ENCODE data around the gene PLP2. TPM values are rescaled to one million over a fixed set of nuclear protein-coding genes. Genes with fewer than 3 reads are reported as not detected.
"Not testable (repeated sequence)": the region's sequence is repeated elsewhere in the genome, so short reads cannot be mapped to it uniquely, and the experiment has no call there.

The PLP2 gene
- total RNA-seq, 2 donors from 2014 or later, result 47.8 to 64.8 TPM

GRCh38 chrX:49166914-49167739, 4.6 kb upstream of the PLP2 start:
- Histone ChIP-seq H3K27ac (peak overlapping the region; percentile 91 to 92), H3K4me3 (peak overlapping the region; percentile 35 to 42), H3K36me3 (no peaks in the 10 kb centered on the region), H3K9me3 (no peaks in the 10 kb centered on the region), H3K4me1 (peaks cover 0 to 9% of the 10 kb centered on the region in 2 donors), H3K27me3 (no peaks in the 10 kb centered on the region)
- no peak for TF ChIP-seq CTCF (IDR thresholded peaks at IDR 0.05)
- peak; percentile 87 for DNase-seq (ENCODE audit: low spot score)

GRCh38 chrX:49167740-49168108, 4.0 kb upstream of the PLP2 start:
- H3K27me3 ChIP-seq, result no peaks in the 10 kb centered on the region
- peak overlapping the region; percentile 91 to 92 for H3K27ac ChIP-seq
- peak overlapping the region; percentile 35 to 42 for H3K4me3 ChIP-seq
- peaks cover 0 to 10% of the 10 kb centered on the region in 2 donors for H3K4me1 ChIP-seq
- no peaks in the 10 kb centered on the region for H3K36me3 ChIP-seq
- no peak for DNase-seq (ENCODE audit: low spot score)
- TF ChIP-seq CTCF (IDR thresholded peaks at IDR 0.05), result no peak
- H3K9me3 ChIP-seq, result no peaks in the 10 kb centered on the region

- DNase-seq (ENCODE audit: low spot score), result peak; percentile 84
- Histone ChIP-seq H3K9me3 (no peaks in the 10 kb centered on the region), H3K4me3 (peak overlapping the region; percentile 48 to 64), H3K4me1 (peaks cover 0 to 12% of the 10 kb centered on the region in 2 donors), H3K27me3 (no peaks in the 10 kb centered on the region), H3K27ac (peak overlapping the region; percentile 89 to 91), H3K36me3 (peaks cover 22% of the 10 kb centered on the region)
- TF ChIP-seq CTCF (IDR thresholded peaks at IDR 0.05), result no peak
Measured at GRCh38 chrX:49172280-49172780, 632 bp downstream of the PLP2 start.

- Histone ChIP-seq H3K4me1 (peaks cover 0 to 12% of the 10 kb centered on the region in 2 donors), H3K27ac (peak overlapping the region in 1 of 2 donors; percentile 89), H3K36me3 (peaks cover 22% of the 10 kb centered on the region)
- not testable (repeated sequence) for DNase-seq (ENCODE audit: low spot score); H3K4me3 ChIP-seq; H3K27me3 ChIP-seq; H3K9me3 ChIP-seq
Measured at GRCh38 chrX:49173544-49173943, 1.8 kb downstream of the PLP2 start.

- Histone ChIP-seq H3K4me1 (peaks cover 0 to 12% of the 10 kb centered on the region in 2 donors), H3K27ac (no peak overlapping the region), H3K36me3 (peaks cover 22% of the 10 kb centered on the region), H3K4me3 (no peak overlapping the region), H3K27me3 (no peaks in the 10 kb centered on the region), H3K9me3 (no peaks in the 10 kb centered on the region)
- no peak for TF ChIP-seq CTCF (IDR thresholded peaks at IDR 0.05)
- DNase-seq (ENCODE audit: low spot score), result no peak
Measured at GRCh38 chrX:49174723-49175122, 3.0 kb downstream of the PLP2 start.

- H3K4me1 ChIP-seq, result peaks cover 0 to 12% of the 10 kb centered on the region in 2 donors
- no peaks in the 10 kb centered on the region for H3K27me3 ChIP-seq
- no peak overlapping the region for H3K4me3 ChIP-seq
- TF ChIP-seq CTCF (IDR thresholded peaks at IDR 0.05), result no peak
- DNase-seq (ENCODE audit: low spot score), result no peak
- peaks cover 22% of the 10 kb centered on the region for H3K36me3 ChIP-seq
- no peaks in the 10 kb centered on the region for H3K9me3 ChIP-seq
- no peak overlapping the region for H3K27ac ChIP-seq
Measured at GRCh38 chrX:49175435-49176274, 4.0 kb downstream of the PLP2 start.

All from right atrium auricular region (tissue), 2 donors.